ENCODE measurements around the gene MAST3. TPM values are rescaled to one million over a fixed set of nuclear protein-coding genes. Genes with fewer than 3 reads are reported as not detected.

MAST3 gene
- total and polyA plus RNA-seq, 4 donors: 4.3 to 10.6 (median 6.7) TPM

- Histone ChIP-seq H3K4me3 (ENCODE audit: low read depth in 1 of 3, low read length in 3 of 3) (no peak overlapping the region), H3K27me3 (ENCODE audit: control insufficient read depth in 4 of 4, insufficient read depth in 4 of 4, low read length in 3 of 4) (no peaks in the 10 kb centered on the region), H3K27ac (ENCODE audit: low read depth in 1 of 2, low read length in 2 of 2) (no peak overlapping the region), H3K9me3 (ENCODE audit: control insufficient read depth in 4 of 4, low read length in 3 of 4) (no peaks in the 10 kb centered on the region), H3K36me3 (ENCODE audit: control insufficient read depth in 4 of 4, insufficient read depth in 3 of 4, low read depth in 1 of 4, low read length in 3 of 4) (no peaks in the 10 kb centered on the region), H3K4me1 (ENCODE audit: control insufficient read depth in 4 of 4, insufficient read depth in 4 of 4, low read length in 3 of 4) (peaks cover 10 to 52% (median 33%) of the 10 kb centered on the region in 4 donors), H3K9ac (ENCODE audit: low read depth in 1 of 2, low read length in 2 of 2) (no peak overlapping the region)
- 65% methylated on average over 18 of the region's 18 CpGs for WGBS
- TF ChIP-seq, protein P1, sequence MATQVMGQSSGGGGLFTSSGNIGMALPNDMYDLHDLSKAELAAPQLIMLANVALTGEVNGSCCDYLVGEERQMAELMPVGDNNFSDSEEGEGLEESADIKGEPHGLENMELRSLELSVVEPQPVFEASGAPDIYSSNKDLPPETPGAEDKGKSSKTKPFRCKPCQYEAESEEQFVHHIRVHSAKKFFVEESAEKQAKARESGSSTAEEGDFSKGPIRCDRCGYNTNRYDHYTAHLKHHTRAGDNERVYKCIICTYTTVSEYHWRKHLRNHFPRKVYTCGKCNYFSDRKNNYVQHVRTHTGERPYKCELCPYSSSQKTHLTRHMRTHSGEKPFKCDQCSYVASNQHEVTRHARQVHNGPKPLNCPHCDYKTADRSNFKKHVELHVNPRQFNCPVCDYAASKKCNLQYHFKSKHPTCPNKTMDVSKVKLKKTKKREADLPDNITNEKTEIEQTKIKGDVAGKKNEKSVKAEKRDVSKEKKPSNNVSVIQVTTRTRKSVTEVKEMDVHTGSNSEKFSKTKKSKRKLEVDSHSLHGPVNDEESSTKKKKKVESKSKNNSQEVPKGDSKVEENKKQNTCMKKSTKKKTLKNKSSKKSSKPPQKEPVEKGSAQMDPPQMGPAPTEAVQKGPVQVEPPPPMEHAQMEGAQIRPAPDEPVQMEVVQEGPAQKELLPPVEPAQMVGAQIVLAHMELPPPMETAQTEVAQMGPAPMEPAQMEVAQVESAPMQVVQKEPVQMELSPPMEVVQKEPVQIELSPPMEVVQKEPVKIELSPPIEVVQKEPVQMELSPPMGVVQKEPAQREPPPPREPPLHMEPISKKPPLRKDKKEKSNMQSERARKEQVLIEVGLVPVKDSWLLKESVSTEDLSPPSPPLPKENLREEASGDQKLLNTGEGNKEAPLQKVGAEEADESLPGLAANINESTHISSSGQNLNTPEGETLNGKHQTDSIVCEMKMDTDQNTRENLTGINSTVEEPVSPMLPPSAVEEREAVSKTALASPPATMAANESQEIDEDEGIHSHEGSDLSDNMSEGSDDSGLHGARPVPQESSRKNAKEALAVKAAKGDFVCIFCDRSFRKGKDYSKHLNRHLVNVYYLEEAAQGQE (IDR thresholded peaks at IDR 0.05): no peak
- TF ChIP-seq GABPA (IDR thresholded peaks at IDR 0.05 in 1 of 2, conservative IDR thresholded peaks at IDR 0.05 in 1 of 2) (no peak), ZBTB33 (IDR thresholded peaks at IDR 0.05) (no peak), NR2F2 (IDR thresholded peaks at IDR 0.05) (no peak), RAD21 (IDR thresholded peaks at IDR 0.05) (no peak), YY1 (IDR thresholded peaks at IDR 0.05) (no peak), EGR1 (IDR thresholded peaks at IDR 0.05; ENCODE audit: low read depth in 2 of 2) (no peak)
- TF ChIP-seq, protein P2, sequence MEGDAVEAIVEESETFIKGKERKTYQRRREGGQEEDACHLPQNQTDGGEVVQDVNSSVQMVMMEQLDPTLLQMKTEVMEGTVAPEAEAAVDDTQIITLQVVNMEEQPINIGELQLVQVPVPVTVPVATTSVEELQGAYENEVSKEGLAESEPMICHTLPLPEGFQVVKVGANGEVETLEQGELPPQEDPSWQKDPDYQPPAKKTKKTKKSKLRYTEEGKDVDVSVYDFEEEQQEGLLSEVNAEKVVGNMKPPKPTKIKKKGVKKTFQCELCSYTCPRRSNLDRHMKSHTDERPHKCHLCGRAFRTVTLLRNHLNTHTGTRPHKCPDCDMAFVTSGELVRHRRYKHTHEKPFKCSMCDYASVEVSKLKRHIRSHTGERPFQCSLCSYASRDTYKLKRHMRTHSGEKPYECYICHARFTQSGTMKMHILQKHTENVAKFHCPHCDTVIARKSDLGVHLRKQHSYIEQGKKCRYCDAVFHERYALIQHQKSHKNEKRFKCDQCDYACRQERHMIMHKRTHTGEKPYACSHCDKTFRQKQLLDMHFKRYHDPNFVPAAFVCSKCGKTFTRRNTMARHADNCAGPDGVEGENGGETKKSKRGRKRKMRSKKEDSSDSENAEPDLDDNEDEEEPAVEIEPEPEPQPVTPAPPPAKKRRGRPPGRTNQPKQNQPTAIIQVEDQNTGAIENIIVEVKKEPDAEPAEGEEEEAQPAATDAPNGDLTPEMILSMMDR (IDR thresholded peaks at IDR 0.05; ENCODE audit: low read depth, low read length, missing input control): no peak
- no peak for DNase-seq (ENCODE audit: low spot score)
These were observed 60.0 kb downstream of the MAST3 start for GRCh38 chr19:18157465-18158063.

DNA sequence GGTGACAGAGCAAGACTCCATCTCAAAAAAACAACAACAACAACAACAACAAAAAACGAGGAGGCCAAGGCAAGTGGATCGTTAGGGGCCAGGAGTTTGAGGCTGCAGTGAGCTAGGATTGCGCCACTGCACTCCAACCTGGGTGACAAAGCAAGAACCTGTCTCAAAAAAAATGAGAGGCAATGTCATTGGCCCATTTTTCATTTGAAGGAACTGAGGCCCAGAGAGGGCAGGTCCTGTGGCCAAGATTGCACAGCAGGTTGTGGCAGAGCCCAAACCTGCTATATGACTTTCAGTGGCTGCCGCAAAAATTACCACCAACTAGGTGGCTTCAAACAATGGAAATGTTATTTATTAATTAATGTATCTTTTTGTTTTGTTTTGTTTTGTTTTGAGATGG, 60.9 kb downstream of the MAST3 start:
- Histone ChIP-seq H3K27me3 (ENCODE audit: control insufficient read depth in 4 of 4, insufficient read depth in 4 of 4, low read length in 3 of 4) (no peaks in the 10 kb centered on the region), H3K36me3 (ENCODE audit: control insufficient read depth in 4 of 4, insufficient read depth in 3 of 4, low read depth in 1 of 4, low read length in 3 of 4) (peaks cover 0 to 8% (median 4%) of the 10 kb centered on the region in 4 donors), H3K9me3 (ENCODE audit: control insufficient read depth in 4 of 4, low read length in 3 of 4) (no peaks in the 10 kb centered on the region), H3K27ac (ENCODE audit: low read depth in 1 of 2, low read length in 2 of 2) (no peak overlapping the region), H3K9ac (ENCODE audit: low read depth in 1 of 2, low read length in 2 of 2) (no peak overlapping the region), H3K4me1 (ENCODE audit: control insufficient read depth in 4 of 4, insufficient read depth in 4 of 4, low read length in 3 of 4) (peaks cover 10 to 52% (median 33%) of the 10 kb centered on the region in 4 donors), H3K4me3 (ENCODE audit: low read depth in 1 of 3, low read length in 3 of 3) (no peak overlapping the region)
- DNase-seq (ENCODE audit: low spot score): no peak
- 83% methylated on average over 4 of the region's 4 CpGs for WGBS
- TF ChIP-seq, protein P2 (IDR thresholded peaks at IDR 0.05; ENCODE audit: low read depth, low read length, missing input control): no peak
- no peak for TF ChIP-seq RAD21 (IDR thresholded peaks at IDR 0.05)
- TF ChIP-seq RXRA (IDR thresholded peaks at IDR 0.05): no peak
- no peak for TF ChIP-seq ZBTB33 (IDR thresholded peaks at IDR 0.05)
- no peak for TF ChIP-seq SP1 (IDR thresholded peaks at IDR 0.05)
- TF ChIP-seq, protein P1 (IDR thresholded peaks at IDR 0.05): no peak
- no peak for TF ChIP-seq FOXA2 (IDR thresholded peaks at IDR 0.05)
- TF ChIP-seq TAF1 (conservative IDR thresholded peaks at IDR 0.05): no peak
- no peak for TF ChIP-seq JUND (IDR thresholded peaks at IDR 0.05)
- no peak for TF ChIP-seq NR2F2 (IDR thresholded peaks at IDR 0.05)
- TF ChIP-seq, protein P3, sequence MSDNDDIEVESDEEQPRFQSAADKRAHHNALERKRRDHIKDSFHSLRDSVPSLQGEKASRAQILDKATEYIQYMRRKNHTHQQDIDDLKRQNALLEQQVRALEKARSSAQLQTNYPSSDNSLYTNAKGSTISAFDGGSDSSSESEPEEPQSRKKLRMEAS (IDR thresholded peaks at IDR 0.05): no peak
- TF ChIP-seq GABPA (IDR thresholded peaks at IDR 0.05 in 1 of 2, conservative IDR thresholded peaks at IDR 0.05 in 1 of 2): no peak
- TF ChIP-seq YY1 (IDR thresholded peaks at IDR 0.05): no peak

Measured in liver (tissue), 9 donors.